ENCODE data around the gene ATP8A1. TPM values are rescaled to one million over a fixed set of nuclear protein-coding genes. Genes with fewer than 3 reads are reported as not detected.
A peak's percentile ranks its signal among the peaks of the same experiment; 100 is the strongest.

Gene ATP8A1
- total and polyA plus RNA-seq, 12 donors, result 14.4 to 58.3 (median 27.7) TPM

- Histone ChIP-seq H3K9me3 (replicated peaks in 1 of 3) (no peaks in the 10 kb centered on the region), H3K27ac (no peak overlapping the region), H3K4me3 (no peak overlapping the region), H3K36me3 (replicated peaks in 1 of 2) (no peaks in the 10 kb centered on the region), H3K4me1 (replicated peaks in 1 of 2) (peaks cover 8 to 12% of the 10 kb centered on the region in 2 donors), H3K27me3 (no peaks in the 10 kb centered on the region)
- TF ChIP-seq CTCF (IDR thresholded peaks at IDR 0.05) (no peak), POLR2A (IDR thresholded peaks at IDR 0.05) (no peak)
- intact Hi-C loops (cut with DNase I), result no loop called here
- 91 to 97% (median 94%) methylated on average over 8 of the region's 8 CpGs for whole genome bisulfite sequencing, 4 donors
- peak in 1 of 7 donors; percentile 15 for DNase-seq
These were observed 10.7 kb downstream of the ATP8A1 start for GRCh38 chr4:42646013-42646784.

- Histone ChIP-seq H3K4me1 (replicated peaks in 1 of 2) (peaks cover 8 to 12% of the 10 kb centered on the region in 2 donors), H3K27me3 (no peaks in the 10 kb centered on the region), H3K36me3 (replicated peaks in 1 of 2) (no peaks in the 10 kb centered on the region), H3K4me3 (no peak overlapping the region), H3K27ac (no peak overlapping the region), H3K9me3 (replicated peaks in 1 of 3) (no peaks in the 10 kb centered on the region)
- TF ChIP-seq POLR2A (IDR thresholded peaks at IDR 0.05) (no peak), CTCF (IDR thresholded peaks at IDR 0.05) (no peak)
- intact Hi-C loops (cut with DNase I), result no loop called here
- no peak for DNase-seq
These were observed 12.0 kb downstream of the ATP8A1 start for GRCh38 chr4:42644897-42645296.

GRCh38 chr4:42643685-42644084, 13.2 kb downstream of the ATP8A1 start:
- 26 to 50% (median 38%) methylated on average over 5 of the region's 5 CpGs for WGBS, 4 donors
- no peaks in the 10 kb centered on the region for H3K9me3 ChIP-seq (replicated peaks in 1 of 3)
- intact Hi-C loops (cut with DNase I), result no loop called here
- H3K4me3 ChIP-seq, result no peak overlapping the region
- H3K4me1 ChIP-seq (replicated peaks in 1 of 2), result peaks cover 8 to 12% of the 10 kb centered on the region in 2 donors
- no peaks in the 10 kb centered on the region for H3K36me3 ChIP-seq (replicated peaks in 1 of 2)
- DNase-seq, result peak; percentile 24 to 78 (median 51)
- H3K27ac ChIP-seq, result peak overlapping the region in 4 of 5 donors; percentile 4 to 41 (median 26)
- H3K27me3 ChIP-seq, result no peaks in the 10 kb centered on the region
- TF ChIP-seq POLR2A (IDR thresholded peaks at IDR 0.05) (no peak), CTCF (IDR thresholded peaks at IDR 0.05) (no peak)

GRCh38 chr4:42642845-42643615, 13.9 kb downstream of the ATP8A1 start:
- intact Hi-C loops (cut with DNase I), result no loop called here
- Histone ChIP-seq H3K9me3 (replicated peaks in 1 of 3) (no peaks in the 10 kb centered on the region), H3K36me3 (replicated peaks in 1 of 2) (no peaks in the 10 kb centered on the region), H3K27me3 (no peaks in the 10 kb centered on the region), H3K4me3 (no peak overlapping the region), H3K27ac (peak overlapping the region in 3 of 5 donors; percentile 17 to 41 (median 36)), H3K4me1 (replicated peaks in 1 of 2) (peaks cover 8 to 12% of the 10 kb centered on the region in 2 donors)
- no peak for DNase-seq
- TF ChIP-seq POLR2A (IDR thresholded peaks at IDR 0.05), result no peak
- no peak for TF ChIP-seq CTCF (IDR thresholded peaks at IDR 0.05)
- WGBS, 4 donors, result 92 to 97% (median 93%) methylated on average over 7 of the region's 7 CpGs

All from adrenal gland (tissue), 12 donors.